NCI-H526 (cell line): ENCODE measurements around the gene NKD2.
"Not testable (repeated sequence)": the region's sequence is repeated elsewhere in the genome, so short reads cannot be mapped to it uniquely, and the experiment has no call there.

ENCODE experiments used
- DNase-seq, 2 experiments: peaks; one replicate each; lab custom pipeline; 2025; lab: John Stamatoyannopoulos, UW

NKD2 gene

DNA sequence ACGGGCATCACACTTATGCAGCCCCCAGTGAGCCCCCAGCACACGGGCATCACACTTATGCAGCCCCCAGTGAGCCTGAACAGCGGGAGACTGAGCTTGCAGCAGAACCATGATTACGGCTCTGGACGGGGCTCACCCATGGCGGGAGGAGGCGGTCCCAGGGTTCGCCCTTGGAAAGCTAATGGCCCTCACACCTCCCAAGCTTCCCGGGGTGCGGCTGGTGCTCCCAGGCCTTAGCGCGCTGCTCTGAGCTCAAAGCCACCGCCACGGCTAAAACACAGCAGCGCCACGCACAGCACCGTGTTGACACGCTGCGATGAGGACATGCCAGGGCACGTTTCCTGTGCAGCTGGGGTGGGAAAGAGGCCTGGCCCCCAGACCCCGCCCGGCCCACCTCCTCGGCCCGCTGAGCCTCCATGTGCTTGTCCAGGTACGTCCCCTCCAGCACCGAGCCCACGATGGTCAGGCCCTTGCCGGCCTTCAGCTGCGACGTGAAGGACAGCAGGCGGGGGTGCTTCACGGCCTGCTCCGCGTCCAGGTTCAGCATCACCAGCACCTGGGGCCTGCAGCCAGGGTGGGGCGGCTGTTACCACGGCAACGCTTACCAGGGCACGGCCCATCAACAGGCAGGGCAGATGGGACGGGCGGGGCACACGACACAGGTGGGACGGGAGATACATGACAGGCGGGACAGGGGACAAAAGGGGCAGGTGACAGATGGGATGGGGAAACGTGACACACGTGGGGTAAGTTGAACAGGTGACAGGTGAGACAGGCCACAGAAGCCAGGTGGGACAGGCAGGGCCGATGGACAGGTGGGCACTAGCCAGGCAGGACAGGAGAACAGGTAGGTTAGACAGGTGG, 64.9 kb downstream of the NKD2 start:
- peak in 1 of 2 experiments; percentile 35 for DNase-seq

DNA sequence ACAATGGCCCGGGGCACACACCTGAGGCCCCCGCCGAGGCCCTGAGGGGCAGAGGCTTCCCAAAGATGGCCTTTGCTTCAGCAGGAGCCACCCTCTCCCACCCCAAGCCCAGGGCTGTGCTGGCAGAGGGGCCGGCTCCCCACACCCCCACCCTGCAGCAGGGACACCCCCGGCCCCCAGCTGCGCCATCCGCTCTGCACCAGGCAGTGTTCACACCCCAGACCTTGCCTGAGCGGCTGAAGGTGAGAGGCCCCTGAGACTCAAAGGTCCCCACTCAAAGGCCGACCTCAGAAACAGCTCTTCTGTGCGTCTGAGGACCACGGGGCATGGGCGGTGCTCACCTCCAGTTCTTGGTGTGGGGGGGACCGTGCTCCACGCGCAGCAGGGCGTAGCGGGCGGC, 65.6 kb downstream of the NKD2 start:
- no peak for DNase-seq

DNA sequence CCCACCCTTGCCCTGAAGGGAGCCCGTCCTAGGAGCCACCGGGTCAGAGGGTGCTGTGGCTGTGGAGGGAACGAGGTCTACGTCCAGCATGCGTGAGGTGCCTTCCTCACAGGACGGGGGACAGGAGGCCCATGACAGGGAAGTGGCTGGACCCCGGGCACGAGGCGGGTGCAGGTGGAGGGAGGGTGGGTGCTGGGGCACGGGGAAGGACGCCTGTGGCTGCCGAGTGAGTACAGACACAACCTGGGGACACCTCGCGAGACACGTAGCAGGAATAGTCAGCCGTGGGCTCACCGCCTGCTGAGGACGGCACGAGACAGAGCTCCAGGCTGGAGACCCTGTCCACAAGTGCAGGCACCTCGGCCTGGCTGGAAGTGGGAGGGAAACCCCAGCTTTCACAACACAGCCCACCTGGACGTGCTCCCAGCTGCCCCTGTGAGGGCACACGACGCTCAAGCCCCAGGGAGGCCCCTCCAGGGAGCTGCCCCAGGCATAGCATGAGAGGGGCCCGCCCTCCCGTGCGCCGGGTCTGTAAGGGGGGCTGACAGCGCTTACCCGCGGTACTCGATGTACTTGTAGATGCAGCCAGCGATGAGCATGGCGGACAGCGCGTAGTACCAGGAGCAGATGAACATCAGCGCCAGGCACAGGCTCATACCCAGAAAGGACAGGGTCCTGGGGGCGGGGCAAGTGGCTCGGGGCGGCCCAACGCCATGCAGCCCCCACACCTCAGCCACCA, 66.4 kb downstream of the NKD2 start:
- DNase-seq, result no peak

DNA sequence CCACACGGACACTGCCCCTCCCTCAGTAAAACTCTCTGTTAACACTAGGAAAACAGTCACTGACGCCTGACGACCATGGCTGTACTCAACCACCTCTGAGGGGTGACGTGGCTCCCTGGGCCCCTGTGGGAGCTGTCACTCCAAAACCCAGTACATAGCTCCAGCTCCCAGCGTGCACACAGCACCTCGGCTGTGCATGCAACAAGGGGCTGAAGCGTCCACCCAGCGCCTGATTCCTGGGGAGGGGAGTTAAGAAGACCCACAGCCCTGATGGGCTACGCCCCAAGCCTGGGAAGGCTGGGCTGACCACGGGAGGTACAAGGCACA, 66.9 kb downstream of the NKD2 start:
- DNase-seq, result no peak

DNA sequence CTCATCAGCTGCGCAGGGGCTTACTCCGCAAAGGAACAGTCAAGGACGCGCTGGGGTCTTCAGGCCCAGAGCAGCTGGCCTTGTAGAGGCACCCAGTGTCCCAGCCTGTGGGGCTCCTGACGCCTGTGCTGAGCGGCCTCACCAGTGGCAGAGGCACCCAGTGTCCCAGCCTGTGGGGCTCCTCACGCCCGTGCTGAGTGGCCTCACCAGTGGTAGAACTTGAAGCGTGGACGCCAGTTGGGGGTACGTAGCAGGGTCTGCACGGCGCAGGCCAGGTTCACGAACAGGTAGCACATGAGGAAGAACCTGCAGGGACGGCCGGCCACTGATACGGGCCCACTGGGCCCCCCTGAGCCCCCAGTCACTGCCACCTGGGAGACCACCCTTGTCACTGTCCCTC, 67.3 kb downstream of the NKD2 start:
- DNase-seq, result no peak

DNA sequence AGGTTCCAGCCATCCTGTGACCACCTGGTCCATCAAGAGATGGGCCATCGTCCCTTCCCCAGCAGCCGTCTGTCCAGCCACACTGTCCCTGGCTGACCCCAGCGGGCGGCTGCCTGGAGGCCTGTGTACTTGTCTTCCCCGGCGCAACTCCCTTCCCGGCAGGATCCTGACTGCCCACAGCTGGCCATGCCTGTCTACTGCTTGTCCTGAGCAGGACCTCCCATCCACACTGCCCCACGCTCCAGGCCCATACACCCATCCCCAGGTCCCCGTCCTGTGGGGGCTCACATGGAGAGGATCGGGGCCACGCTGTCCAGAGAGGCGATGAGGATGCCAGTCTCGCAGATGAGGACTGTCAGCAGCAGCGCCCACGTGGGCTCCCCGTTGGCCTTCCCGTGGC, 67.8 kb downstream of the NKD2 start:
- DNase-seq, result no peak

DNA sequence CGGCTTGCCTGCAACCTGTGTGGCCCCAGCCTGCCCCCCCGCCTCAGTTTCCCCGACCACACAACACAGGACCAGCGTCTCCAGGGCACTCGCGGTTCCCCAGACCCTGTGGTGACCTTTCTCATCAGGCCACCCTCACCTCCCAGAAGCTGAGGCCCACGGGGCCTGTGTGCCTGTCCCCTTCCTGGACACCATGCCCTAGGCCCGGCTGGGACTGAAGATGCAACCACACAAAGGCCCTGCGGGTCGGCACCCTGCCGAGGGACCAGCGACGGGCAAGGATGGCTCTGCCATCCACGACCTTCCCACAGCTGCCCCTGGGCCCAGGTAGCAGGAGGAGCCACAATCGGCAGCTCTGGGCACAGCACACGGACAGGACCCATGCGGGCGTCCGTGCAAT, 68.4 kb downstream of the NKD2 start:
- no peak for DNase-seq

DNA sequence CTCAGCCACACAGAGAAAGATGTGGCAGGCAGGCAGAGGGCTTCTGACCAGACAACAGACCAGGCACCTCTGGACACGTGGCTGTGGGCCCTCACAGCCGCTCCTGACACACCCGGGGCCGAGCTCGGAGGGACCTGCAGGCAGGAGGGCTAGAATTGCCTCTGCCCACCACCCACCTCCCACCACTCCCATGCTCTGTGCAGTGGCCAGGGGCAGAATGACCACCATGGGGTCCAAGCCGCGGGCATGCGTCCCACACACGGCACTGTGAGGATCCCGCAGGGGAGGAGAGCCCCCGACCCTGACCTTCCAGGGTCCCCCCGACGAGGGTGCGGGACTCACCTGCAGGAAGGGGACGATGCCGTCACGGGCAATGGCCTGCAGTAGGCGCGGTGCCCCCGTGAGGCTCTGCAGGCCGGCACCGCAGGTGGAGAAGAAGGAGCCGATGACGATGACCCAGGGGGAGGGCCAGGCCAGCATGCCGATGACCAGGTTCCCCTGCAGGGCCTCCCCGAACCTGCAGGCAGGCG, 69.0 kb downstream of the NKD2 start:
- no peak for DNase-seq

DNA sequence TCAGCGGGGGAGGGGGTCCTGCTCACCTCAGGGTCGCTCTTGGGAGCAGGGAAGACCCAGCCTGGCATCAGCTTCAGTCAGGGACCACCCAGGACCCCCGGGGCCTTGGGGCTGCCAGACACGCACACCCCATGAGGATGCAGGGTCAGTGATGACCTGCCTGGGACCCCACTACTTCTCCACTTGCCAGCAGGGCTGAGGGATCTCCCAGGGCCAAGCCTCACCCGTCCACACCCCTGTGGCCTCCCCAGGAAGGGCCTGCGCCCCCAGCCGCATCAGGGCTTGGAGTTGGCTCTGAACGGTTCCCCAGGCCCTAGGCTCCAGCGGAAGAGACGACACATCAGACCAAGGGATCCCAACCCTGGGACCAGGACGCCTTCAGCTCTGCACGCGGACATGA, 69.6 kb downstream of the NKD2 start:
- DNase-seq, result no peak

DNA sequence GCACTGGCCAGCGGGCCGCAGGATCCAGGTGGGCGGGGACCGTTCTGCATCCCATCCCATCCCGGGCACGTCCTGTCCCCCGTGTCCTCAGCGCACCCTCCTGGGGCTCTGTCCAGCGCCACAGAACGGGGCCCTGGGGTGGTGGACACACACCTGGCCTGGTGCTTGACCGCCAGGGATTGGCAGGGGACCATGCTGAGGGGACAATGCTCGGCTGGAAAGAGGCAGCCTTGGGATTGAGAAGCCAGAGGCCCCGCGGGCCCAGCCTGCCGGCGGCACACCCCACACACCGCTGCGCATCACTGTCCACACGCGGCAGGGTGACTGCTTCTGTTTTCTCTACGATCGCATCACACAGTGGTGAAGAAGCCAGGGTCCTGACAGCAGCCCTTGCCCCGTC, 70.2 kb downstream of the NKD2 start:
- no peak for DNase-seq

DNA sequence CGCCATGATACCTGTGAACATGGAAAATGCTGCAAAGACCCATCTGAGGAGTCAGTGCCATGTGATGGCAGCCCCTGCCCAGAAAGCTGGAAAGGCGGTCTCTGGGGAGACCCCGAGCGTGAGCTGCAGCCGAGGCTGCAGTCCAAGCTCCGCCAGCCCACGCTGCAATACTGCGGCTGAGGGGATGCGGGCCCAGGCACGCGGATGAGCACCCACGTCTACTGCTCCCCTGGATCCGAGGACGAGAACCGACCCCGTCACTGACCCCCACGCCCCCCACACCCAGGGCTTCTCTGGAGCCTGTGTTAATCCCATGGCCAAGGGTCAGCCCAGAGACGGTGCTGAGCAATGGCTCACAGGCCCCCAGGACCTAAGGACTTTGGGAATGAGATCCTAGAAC, 70.9 kb downstream of the NKD2 start:
- DNase-seq, result no peak

DNA sequence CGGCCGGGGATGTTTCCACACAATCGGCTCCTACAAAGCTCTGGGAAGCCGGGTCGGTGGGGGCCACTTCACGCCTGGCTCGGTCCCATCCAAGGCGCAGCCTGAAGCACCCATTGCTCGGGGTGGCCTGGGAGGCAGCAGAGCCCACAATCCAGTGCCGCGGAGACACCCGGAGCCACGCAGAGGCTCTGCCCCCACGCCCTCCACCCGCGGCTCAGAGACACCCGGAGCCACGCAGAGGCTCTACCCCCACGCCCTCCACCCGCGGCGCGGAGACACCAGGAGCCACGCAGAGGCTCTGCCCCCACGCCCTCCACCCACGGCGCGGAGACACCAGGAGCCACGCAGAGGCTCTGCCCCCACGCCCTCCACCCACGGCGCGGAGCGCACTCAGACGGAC, 71.4 kb downstream of the NKD2 start:
- no peak for DNase-seq

DNA sequence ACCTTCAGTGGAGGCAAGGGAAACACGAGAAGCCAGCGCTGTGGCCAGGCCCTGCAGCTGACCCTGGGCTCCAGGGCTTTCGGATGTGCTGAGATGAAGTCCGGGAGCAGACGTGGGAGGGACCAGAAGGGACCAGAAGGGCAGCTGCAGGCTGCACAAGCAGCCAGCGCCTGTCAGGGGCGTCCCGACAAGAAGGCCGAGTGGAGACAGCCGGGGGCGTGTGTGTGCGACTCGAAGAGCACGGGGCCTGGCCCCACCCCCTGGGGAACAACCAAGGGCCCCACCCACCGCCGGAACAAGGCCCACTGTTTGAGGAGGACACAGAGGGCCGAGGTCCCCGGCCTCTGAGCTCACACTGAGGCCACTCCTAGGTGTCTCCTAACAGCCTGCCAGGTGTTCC, 71.8 kb downstream of the NKD2 start:
- no peak for DNase-seq

DNA sequence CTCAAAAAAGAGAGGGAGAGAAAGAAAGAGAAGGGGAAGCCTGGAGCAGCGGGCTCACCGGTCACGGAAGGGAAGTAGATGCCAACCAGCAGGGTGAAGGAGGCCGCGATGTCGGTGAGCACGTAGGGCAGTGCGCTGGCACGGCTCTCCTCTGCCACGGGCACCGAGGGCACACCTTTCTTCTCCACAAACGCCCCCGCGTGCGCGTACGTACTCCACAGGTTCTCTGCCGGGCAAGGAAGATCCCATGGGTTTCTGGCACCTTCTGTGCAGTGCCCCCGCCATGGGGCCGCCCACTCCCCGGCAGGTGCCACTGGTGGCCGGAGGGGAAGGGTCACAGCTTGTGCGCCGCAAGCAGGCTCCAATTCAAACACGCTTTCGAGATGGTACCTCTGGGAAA, 72.9 kb downstream of the NKD2 start:
- DNase-seq, result no peak

DNA sequence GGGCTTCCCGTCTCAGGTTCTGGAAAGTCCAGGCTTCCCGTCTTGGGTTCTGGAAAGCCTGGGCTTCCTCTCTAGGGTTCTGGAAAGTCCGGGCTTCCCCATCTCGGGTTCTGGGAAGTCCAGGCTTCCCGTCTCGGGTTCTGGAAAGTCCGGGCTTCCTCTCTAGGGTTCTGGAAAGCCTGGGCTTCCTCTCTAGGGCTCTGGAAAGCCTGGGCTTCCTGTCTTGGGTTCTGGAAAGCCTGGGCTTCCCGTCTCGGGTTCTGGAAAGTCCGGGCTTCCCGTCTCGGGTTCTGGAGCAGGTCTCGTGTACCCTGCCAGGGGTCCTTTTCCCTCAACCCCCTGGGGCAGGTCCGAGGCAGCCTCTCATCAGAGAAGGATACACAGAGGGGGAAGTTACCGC, 74.4 kb downstream of the NKD2 start:
- DNase-seq, result not testable (repeated sequence)

DNA sequence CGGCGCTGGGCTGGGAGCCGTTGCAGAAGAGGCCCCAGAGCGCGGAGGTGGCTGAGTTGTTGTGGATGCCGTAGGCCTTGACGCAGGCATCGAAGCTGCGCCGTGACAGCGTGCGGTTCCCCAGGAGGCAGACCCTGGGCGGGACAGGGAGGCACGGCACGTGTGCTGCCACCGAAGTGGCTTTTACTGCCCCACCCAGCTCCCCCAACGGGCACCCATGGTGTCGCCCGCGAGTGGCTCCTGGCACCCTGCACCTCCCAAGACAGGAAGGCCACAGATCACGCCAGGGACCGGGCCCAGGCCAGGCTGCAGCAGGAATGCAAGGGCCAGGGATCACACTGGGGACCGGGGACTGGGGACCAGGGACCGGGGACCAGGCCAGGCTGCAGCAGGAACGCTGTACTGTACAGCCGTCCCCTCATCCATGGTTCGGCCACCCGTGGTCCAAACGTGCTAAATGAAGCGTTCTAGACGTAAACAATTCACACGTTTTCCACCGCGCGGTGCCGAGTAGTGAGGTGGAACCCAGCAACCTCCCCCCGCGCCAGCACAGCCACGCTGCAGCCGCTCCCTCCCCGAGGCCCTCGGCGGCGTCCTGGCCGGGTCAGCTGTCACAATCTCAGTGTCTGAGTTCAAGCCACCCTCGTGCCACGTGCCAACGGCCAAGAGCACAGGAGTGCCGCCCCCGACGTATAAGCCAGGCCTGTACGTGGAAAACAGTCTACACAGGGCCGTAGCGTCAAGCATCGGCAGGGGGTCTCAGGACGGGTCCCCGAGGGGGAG, 75.4 kb downstream of the NKD2 start:
- no peak for DNase-seq

DNA sequence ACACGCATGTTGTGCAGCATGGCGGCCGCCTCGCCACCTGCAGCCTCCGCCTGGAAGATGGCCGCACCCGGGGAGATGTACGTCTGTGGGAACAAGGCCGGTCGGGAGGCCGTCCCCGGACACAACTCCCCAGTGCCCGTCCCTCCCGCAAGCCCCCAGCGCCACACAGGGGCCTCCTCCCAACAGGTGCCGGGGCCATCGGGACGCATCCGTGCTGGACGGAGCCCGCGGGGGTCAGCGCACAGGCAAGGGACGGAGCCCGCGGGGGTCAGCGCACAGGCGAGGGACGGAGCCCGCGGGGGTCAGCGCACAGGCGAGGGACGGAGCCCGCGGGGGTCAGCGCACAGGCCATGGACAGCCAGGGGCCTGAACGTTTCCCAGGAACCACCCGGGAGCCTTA, 76.8 kb downstream of the NKD2 start:
- no peak for DNase-seq

DNA sequence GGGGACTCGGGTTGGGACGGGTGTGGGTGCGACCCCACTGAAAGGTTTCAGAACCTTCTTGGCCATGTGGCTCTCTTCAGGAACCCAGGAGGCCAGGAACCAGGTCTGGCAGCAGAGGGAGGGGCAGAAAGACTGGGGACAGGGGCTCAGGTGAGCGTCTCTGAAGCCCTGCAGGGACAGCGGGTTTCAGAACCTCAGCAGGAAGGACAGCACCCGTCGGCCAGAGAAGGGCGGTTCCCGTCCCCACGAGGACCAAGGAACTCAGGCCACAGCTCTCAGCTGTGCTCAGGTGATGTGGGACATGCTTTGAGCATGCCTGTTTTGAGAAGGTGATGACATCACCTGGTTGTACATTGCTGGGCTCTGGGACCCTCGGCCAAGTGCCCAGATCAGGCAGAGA, 77.5 kb downstream of the NKD2 start:
- no peak for DNase-seq

DNA sequence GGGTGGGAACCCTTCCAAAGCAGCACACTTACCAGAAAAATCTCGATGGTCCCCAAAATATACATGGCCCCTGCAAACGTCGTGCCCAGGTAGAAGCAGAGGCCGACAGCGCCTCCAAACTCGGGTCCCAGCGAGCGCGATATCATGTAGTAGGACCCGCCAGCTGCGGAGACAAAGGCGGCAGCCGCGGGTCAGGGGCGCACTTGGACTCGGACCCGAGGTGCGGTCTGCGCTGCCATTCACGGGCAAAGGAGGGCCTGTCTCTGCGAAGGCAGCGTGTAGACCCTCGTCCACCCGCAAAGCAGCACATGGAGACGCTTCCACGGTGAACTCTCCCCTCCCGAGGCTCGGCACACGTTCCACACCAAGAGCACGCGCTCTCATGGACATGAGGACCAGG, 78.3 kb downstream of the NKD2 start:
- DNase-seq, result no peak

DNA sequence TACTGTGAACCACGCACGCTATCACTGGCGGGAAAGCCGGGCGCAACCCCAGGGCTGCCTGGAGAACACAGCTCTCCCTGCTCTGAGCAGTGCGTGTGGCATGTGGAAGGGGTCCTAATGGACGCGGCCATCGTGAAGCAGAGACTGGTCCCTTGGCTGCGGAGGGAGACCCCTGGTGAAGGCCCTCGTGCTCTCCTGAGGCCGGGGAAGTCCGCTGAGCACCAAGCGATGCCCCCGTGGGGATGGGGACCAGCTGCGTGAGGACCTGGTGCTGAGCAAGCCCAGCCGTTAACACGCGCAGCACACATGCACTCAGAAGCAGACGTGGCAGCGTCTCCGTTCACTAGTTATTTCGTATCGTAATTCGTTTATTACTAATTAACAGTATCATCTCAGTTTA, 78.8 kb downstream of the NKD2 start:
- no peak for DNase-seq

DNA sequence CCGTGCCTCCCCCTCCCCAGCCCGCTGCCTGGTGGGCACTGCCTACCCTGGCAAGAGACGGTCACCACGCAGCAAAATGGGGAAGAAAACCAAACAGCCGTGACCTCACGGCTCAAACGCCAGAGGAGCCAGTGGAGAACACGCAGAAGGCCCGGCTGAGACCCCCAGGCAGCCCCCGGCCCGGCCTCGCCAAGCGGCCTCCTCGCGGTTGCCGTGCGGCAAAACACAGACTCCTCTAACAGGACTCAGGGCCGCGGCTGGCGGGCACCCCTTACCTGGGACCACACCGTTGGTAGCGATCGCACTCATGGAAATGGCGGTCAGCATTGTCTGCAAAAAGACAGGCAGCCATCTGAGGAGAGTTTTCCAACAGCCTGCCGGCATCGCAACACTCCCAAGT, 79.4 kb downstream of the NKD2 start:
- no peak for DNase-seq
